MM.1S (cell line): ENCODE results near the gene CA10.

Experiments used
- DNase-seq: peaks from one replicate; pipeline ENCODE4 v3.0.0-alpha.2; 2015
- H2AFZ ChIP-seq: fragments of 300-600 bp; sonication (generic); 2 replicates; pipeline ENCODE4 v1.6.0; 2016; ENCODE audit warnings: antibody characterized with exemption, low read length
- H3F3A ChIP-seq: fragments of 300-600 bp; sonication (generic); 2 replicates; pipeline ENCODE4 v1.6.1; 2016; ENCODE audit warnings: mild to moderate bottlenecking, antibody characterized with exemption, low read length, moderate library complexity, mixed read lengths; ENCODE audit not compliant: insufficient read depth
- H3K27ac ChIP-seq: fragments of 300-600 bp; sonication (generic); 2 replicates; pipeline ENCODE4 v1.5.1; 2016; ENCODE audit warnings: mild to moderate bottlenecking, low read length
- H3K27me3 ChIP-seq: fragments of 300-600 bp; sonication (generic); replicated peaks from 2 replicates; pipeline ENCODE4 v1.6.0; 2016; ENCODE audit warnings: low read length; ENCODE audit not compliant: insufficient read depth
- H3K36me3 ChIP-seq: fragments of 300-600 bp; sonication (generic); replicated peaks from 2 replicates; pipeline ENCODE4 v1.6.1; 2016; ENCODE audit warnings: mild to moderate bottlenecking, low read length, mixed read lengths; ENCODE audit not compliant: insufficient read depth
- H3K4me1 ChIP-seq: fragments of 300-600 bp; sonication (generic); 2 replicates; pipeline ENCODE4 v1.6.1; 2016; ENCODE audit warnings: low read length, mixed read lengths
- H3K4me2 ChIP-seq: fragments of 300-600 bp; sonication (generic); 2 replicates; pipeline ENCODE4 v1.6.0; 2016; ENCODE audit warnings: low read depth, low read length
- H3K4me3 ChIP-seq: fragments of 300-600 bp; sonication (generic); 2 replicates; pipeline ENCODE4 v1.5.1; 2016; ENCODE audit warnings: low read length, mixed read lengths
- H3K79me2 ChIP-seq: fragments of 300-600 bp; sonication (generic); 2 replicates; pipeline ENCODE4 v1.6.1; 2016; ENCODE audit warnings: mixed run types, low read length, mixed read lengths
- H3K9ac ChIP-seq: fragments of 300-600 bp; sonication (generic); 2 replicates; pipeline ENCODE4 v1.6.1; 2016; ENCODE audit warnings: low read length, mixed read lengths
- H3K9me2 ChIP-seq: fragments of 300-600 bp; sonication (generic); replicated peaks from 2 replicates; pipeline ENCODE4 v1.6.1; 2016; ENCODE audit warnings: mild to moderate bottlenecking, low read length, mixed read lengths; ENCODE audit not compliant: insufficient read depth
- H3K9me3 ChIP-seq: fragments of 300-600 bp; sonication (generic); replicated peaks from 2 replicates; pipeline ENCODE4 v1.6.1; 2016; ENCODE audit warnings: mild to moderate bottlenecking, low read length, mixed read lengths; ENCODE audit not compliant: insufficient read depth
- H4K20me1 ChIP-seq: fragments of 300-600 bp; sonication (generic); 2 replicates; pipeline ENCODE4 v1.6.1; 2016; ENCODE audit warnings: mild to moderate bottlenecking, low read length, moderate library complexity, mixed read lengths; ENCODE audit not compliant: insufficient read depth
- EZH2 ChIP-seq: fragments of 300-600 bp; sonication (generic); optimal IDR thresholded peaks from 2 replicates; pipeline ENCODE3; 2017; ENCODE audit warnings: low read depth, mild to moderate bottlenecking, antibody characterized with exemption, low read length, mixed read lengths
- EZH2phosphoT487 ChIP-seq: fragments of 300-600 bp; sonication (generic); IDR thresholded peaks from 2 replicates; pipeline ENCODE4 v1.6.1; 2018; ENCODE audit warnings: antibody characterized with exemption, low read length
- TF ChIP-seq, protein P1 (sequence below): fragments of 300-600 bp; sonication (generic); IDR thresholded peaks from 2 replicates; pipeline ENCODE4 v1.5.1; 2016; ENCODE audit warnings: antibody characterized with exemption, low read length, mixed read lengths

CA10 gene

DNA sequence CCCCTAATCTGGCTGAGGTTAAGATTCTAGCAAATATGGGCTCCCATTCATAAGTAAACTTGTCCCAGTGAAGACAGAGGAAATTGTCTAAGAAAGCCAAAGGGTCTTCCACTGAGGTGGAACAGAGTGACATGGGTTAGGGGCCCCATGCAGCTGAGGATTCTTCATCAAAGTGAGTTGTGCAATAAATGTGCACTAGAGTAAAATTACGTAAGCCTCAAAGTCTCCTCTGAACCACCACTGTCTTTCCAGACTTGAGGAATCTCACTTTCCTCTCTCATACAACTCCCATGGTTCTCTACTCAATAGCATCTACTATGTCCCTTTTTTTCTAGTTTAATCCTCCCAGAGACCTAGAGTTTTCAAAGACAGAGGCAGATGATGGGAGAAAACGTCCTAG lies 132.4 kb downstream of the CA10 start:
- Histone ChIP-seq H3K27ac (no peak overlapping the region), H3K9me2 (no peaks in the 10 kb centered on the region), H3K79me2 (no peaks in the 10 kb centered on the region), H2AFZ (no peak overlapping the region), H3K36me3 (no peaks in the 10 kb centered on the region), H3K27me3 (no peaks in the 10 kb centered on the region), H4K20me1 (no peaks in the 10 kb centered on the region), H3F3A (no peaks in the 10 kb centered on the region), H3K9ac (no peak overlapping the region), H3K4me3 (no peak overlapping the region), H3K4me2 (no peak overlapping the region), H3K9me3 (no peaks in the 10 kb centered on the region), H3K4me1 (no peaks in the 10 kb centered on the region)
- TF ChIP-seq, protein P1, sequence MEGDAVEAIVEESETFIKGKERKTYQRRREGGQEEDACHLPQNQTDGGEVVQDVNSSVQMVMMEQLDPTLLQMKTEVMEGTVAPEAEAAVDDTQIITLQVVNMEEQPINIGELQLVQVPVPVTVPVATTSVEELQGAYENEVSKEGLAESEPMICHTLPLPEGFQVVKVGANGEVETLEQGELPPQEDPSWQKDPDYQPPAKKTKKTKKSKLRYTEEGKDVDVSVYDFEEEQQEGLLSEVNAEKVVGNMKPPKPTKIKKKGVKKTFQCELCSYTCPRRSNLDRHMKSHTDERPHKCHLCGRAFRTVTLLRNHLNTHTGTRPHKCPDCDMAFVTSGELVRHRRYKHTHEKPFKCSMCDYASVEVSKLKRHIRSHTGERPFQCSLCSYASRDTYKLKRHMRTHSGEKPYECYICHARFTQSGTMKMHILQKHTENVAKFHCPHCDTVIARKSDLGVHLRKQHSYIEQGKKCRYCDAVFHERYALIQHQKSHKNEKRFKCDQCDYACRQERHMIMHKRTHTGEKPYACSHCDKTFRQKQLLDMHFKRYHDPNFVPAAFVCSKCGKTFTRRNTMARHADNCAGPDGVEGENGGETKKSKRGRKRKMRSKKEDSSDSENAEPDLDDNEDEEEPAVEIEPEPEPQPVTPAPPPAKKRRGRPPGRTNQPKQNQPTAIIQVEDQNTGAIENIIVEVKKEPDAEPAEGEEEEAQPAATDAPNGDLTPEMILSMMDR, result no peak
- no peak for TF ChIP-seq EZH2phosphoT487
- TF ChIP-seq EZH2, result no peak
- DNase-seq, result no peak

DNA sequence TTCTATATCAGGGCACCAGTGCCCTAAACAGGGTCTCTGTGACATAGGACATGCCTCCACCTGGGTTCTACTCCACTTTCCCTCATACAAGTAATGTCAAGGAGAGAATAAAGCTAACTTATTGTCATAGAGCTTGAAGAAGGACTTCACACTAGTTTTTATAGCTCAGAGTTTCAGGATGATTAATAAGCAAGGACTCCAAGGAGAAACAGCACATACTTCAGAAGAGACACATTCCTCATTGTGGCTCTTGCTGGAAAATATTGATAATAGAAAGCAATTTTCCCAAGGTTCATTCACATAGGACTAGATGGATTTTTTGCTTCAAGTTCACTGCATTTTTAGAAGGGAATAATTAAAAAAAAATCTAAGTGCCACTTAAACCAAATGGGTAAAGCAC lies 133.3 kb downstream of the CA10 start:
- Histone ChIP-seq H2AFZ (no peak overlapping the region), H3K79me2 (no peaks in the 10 kb centered on the region), H3K9me2 (no peaks in the 10 kb centered on the region), H3K4me1 (no peaks in the 10 kb centered on the region), H3K4me2 (no peak overlapping the region), H3K27ac (no peak overlapping the region), H4K20me1 (no peaks in the 10 kb centered on the region), H3K9me3 (no peaks in the 10 kb centered on the region), H3F3A (no peaks in the 10 kb centered on the region), H3K9ac (no peak overlapping the region), H3K4me3 (no peak overlapping the region), H3K36me3 (no peaks in the 10 kb centered on the region), H3K27me3 (no peaks in the 10 kb centered on the region)
- no peak for DNase-seq
- no peak for TF ChIP-seq EZH2
- no peak for TF ChIP-seq EZH2phosphoT487
- TF ChIP-seq, protein P1, result no peak

DNA sequence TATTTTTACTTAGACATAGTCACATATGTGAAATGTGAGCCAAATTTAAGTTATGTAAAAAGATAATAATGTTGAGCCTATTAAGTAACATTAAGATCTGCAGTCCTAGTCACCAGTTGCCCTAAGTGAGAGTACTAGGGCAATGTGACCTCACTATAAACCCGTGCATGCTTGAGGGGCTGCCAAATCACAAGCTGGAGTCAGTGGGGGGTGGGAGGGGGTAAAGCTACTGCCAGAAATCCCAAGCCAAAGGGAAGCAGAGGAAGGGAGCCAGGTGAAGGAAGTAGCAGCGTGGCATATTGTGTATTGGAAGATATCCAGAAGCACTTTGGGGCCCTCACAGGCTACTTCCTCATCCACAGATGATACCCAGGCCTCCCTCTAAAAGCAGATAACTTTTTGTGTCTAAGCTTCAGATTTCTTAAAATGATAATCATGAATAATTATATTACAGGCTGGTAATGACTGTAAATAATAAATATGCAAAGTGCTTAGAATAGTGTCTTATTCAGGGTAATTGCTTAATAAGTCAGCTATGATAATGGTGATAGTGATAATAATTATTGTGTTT lies 134.1 kb downstream of the CA10 start:
- H3K36me3 ChIP-seq, result no peaks in the 10 kb centered on the region
- no peak overlapping the region for H2AFZ ChIP-seq
- no peak overlapping the region for H3K4me2 ChIP-seq
- H3K27ac ChIP-seq, result no peak overlapping the region
- no peaks in the 10 kb centered on the region for H3K27me3 ChIP-seq
- DNase-seq, result no peak
- H3K4me1 ChIP-seq, result no peaks in the 10 kb centered on the region
- H3K9me3 ChIP-seq, result no peaks in the 10 kb centered on the region
- H3K4me3 ChIP-seq, result no peak overlapping the region
- H3K9me2 ChIP-seq, result no peaks in the 10 kb centered on the region
- H3K79me2 ChIP-seq, result no peaks in the 10 kb centered on the region
- no peaks in the 10 kb centered on the region for H4K20me1 ChIP-seq
- H3K9ac ChIP-seq, result no peak overlapping the region
- no peaks in the 10 kb centered on the region for H3F3A ChIP-seq
- TF ChIP-seq, protein P1, result no peak
- TF ChIP-seq EZH2 (no peak), EZH2phosphoT487 (no peak)
